OCI-M1 (cell line): ENCODE measurements around the gene GBP7.
"Not testable (repeated sequence)": the region's sequence is repeated elsewhere in the genome, so short reads cannot be mapped to it uniquely, and the experiment has no call there.

Source experiments
- DNase-seq: peaks from one replicate; lab custom pipeline; 2025; lab: John Stamatoyannopoulos, UW

Gene GBP7

GRCh38 chr1:89170170-89171066, 5.4 kb downstream of the GBP7 start:
- DNase-seq, result no peak

GRCh38 chr1:89169166-89169565, 6.6 kb downstream of the GBP7 start:
- no peak for DNase-seq

GRCh38 chr1:89167590-89168230, 8.1 kb downstream of the GBP7 start:
- no peak for DNase-seq

DNA sequence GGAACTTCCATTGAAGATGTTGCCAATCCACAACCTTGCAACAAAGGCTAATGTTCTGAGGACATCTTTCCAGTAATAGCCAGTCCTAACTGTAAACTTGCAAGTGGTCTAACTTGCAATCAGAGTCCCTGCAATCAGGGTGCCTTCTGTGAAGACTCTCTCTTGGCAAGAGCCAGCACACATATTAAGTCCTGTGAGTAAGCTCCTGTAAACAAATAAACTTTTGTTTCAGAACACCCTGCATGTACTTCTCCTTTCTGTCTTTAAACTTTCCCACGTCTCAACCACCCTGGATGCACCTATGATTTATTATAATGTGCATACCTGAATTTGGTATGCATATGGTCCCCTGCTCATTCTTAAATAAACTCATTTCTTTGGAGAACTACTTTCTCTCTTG, 9.1 kb downstream of the GBP7 start:
- DNase-seq, result no peak

- DNase-seq, result no peak
Measured at GRCh38 chr1:89165811-89166210, 10.0 kb downstream of the GBP7 start.

DNA sequence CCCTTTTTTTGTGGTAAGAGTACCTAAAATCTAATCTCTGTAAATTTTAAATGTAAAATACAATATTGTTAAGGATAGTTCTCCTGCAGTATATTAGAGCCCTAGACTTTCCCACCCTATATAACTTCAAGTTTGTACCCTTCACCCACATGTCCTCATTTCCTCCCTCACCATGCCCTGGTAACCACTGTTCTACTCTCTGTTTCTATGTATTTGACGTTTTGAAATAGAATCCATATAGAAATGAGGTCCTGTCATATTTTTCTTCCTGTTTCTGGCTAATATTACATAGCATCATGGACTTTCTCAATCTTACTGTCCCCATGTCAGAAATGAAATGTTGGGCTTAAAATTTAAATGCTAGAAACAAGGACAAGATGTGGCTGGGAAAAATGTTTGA, 24.8 kb downstream of the GBP7 start:
- DNase-seq, result no peak

GRCh38 chr1:89149976-89150375, 25.8 kb downstream of the GBP7 start:
- no peak for DNase-seq

DNA sequence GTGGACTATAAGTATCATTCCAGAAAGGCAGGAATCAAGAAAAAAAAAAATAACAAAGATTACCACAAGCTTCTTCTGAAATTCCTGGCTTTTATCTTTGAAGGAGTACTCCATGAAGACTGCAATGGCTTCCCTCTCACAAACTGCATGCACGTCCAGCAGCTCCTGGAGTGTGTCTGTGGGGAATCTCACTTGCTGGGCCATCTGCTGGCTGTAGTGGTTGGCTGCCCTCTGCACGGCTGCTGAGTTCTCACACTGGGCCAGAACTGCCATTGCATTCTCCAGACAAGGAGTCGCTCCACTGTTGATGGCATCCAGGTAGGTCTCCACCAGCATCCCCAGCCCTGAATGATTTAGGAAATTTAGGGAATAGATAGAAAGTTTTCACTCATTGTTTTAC, 26.6 kb downstream of the GBP7 start:
- DNase-seq, result peak; percentile 56

DNA sequence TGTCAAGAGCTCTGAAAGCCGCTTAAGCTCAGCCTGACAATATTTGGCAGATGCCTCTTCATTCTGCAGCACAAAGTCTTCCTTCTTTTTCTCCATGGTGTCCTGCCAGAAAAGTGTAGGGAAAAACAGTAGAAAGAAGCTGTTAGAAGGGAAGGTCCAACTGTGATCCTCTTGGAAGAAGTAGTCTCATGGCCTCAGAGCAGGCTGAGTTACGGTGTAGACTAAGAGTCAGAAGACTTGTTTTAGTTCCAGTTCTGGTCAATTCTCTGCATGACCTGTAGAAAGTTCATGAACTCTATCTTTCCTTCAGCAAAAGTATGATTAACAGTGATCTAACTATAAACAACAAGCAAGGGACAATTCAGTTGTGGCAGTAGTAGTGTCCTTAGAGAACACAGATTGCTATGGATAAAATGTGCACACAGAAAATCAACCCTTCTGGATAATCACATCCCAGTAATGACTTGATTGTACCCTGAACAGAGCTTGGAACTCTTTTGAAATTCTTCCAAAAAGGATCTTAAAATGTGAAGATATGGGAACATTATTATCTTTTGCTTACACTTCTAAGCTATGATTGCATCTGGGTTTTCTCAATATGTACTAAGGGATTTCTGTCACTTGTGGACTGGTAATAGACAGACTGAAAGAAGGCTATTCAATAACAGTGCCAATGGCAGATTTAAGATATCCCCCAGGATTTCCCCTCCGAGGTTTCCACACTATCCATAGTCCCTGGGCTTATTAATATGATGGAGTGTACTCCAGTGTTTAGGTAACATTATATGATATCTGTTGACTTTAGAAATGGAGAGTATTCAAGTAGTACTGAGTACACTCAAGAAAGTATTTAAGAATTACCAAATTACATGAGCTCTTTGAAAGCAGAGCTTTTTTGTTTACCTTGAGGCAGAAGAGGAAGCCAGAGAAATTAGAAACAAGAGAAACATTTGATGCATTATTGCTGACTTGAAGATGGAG, 27.8 kb downstream of the GBP7 start:
- no peak for DNase-seq

GRCh38 chr1:89146721-89147120, 29.1 kb downstream of the GBP7 start:
- DNase-seq, result no peak

GRCh38 chr1:89143484-89143883, 32.3 kb downstream of the GBP7 start:
- DNase-seq, result no peak

DNA sequence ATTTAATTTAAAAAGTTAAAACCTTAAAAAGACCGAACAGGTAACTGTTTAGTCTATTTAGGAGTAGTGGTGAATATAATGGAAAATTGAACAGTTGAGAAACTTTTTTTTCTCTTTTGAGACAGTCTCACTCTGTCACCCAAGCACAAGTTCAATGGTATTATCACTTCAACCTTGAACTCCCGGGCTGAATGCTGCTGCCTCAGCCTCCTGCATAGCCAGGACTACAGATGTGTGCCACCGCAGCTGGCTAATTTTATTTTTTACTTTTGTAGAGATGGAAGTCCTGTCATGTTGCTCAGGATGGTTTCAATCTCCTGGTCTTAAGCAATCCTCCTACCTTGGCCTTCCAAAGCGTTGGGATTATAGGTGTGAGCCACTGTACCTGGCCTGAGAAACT, 33.6 kb downstream of the GBP7 start:
- DNase-seq, result no peak

DNA sequence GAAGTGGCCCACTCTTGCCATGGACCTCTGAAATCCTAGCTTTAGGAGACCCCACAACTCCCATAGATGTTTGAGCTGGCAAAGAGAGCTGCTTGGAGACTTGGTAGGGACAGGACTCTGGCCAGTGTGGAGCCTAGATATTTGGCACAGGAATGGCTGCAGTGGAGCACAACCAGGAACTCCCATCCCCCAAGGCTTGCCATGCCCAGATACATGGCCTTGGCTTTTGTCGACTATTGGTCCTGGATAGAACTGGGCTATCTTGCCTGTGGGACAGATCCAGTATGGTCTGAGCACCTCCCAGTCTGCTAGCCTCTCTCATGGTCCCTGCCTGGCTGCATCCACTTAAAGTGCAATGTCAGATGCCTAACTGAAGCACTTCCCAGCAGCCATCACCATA, 42.1 kb downstream of the GBP7 start:
- DNase-seq, result no peak

DNA sequence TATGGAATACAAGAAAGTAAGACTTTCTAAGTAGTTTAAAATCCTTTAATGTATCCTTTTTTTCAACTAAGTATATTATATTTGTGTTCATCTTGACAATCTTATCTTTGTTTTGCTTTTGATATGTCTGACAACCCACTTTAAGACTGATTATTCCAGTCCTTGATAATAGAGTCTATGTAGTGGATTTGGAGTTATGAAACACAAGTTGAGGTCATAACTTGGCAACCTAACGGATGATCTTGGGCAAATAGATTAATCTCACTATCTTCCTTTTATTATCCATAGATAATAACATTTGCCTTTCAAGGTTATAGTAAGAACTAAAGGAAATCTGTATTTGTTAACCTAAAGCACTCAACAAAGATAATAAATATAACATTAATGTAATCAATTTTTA, 45.1 kb downstream of the GBP7 start:
- DNase-seq, result peak; percentile 25

GRCh38 chr1:89129911-89130310, 45.9 kb downstream of the GBP7 start:
- peak; percentile 41 for DNase-seq

GRCh38 chr1:89128003-89128458, 47.8 kb downstream of the GBP7 start:
- not testable (repeated sequence) for DNase-seq

GRCh38 chr1:89126602-89127565, 48.9 kb downstream of the GBP7 start:
- peak; percentile 57 for DNase-seq

- peak; percentile 93 for DNase-seq
Measured at GRCh38 chr1:89125913-89126580, 49.8 kb downstream of the GBP7 start, which contains the start of gene GBP2. TSS of gene GBP2 (minus strand) at chr1:89126114. CDS start at chr1:89121966, 4,148 bp downstream.

DNA sequence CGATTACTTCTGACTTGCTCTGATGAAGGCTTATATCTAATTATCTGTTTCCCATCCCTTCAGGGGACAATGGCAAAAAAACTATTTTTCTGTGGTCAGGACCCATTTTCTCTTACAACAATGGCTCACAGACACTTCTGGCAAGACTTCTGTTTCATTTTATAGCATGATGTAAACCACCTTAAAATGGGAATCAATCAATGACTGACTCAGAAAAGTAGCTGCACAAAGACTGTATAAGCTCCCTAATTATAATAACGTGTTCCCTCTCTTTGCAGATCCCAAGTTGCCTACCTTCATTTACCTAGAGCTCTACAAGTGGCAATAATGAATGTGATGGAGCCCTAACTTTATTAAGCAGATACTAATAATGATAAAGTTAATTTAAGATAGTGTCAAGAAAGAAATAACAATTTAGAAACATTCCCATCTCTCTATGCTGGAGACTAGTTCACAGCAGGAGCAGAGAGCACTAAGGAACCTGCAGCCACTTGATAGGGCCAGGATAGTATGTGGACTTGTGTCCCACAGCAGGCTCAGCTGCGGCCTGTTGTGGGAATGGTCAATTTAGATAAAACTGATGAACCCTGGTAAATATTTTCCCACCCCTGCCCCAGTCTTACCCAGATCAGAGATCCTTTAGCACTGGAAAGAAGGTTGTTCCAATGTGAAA, 50.4 kb downstream of the GBP7 start:
- DNase-seq, result peak; percentile 83

DNA sequence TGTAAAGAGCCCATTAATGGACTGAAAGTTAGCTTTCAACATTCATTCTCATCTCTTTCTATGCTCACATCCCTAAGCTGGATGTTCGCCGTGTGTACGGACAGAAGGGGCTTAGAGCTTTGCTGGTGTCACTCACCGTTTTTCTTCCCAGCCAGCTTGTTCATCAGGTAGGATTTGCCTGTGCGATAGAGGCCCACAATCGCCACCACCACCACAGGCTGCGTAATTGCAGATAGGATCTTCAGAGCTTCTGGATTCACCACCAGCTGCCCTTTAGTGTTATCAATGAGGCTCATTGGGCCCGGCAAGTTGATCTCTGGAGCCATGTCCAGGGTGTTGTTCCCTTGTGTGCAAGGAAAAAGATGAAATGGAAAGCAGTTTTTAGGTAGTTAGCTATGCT, 54.2 kb downstream of the GBP7 start:
- DNase-seq, result peak; percentile 68
